WI38 (cell line): ENCODE results near the gene BABAM2.

Experiments
- H3K4me3 ChIP-seq: 2 replicates; pipeline ENCODE4 v1.5.1; 2011; ENCODE audit warnings: low read depth, mild to moderate bottlenecking, control low read depth, low read length
- TF ChIP-seq, protein P1 (sequence below): IDR thresholded peaks from 2 replicates; pipeline ENCODE4 v1.5.1; 2012; ENCODE audit warnings: low read depth, mild to moderate bottlenecking, control low read depth, low read length

The BABAM2 gene

DNA sequence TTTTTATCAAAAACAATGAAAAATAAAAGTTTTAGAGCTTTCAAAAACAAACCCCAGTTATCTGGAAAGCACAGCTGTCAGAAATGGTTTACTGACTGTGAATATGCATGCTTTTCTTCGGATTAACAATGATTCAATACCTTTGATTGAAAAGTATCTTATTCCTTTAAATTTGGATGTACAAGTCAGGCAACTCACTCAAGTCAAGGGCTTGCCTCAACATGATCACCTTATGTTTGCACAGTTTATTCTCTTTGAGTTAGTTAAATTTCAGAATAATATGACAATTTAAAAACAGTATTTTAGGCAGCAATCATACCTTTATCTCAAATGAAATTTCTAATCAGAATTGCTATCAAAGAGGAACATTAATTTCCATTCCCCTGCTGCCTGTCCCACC lies 393.3 kb downstream of the BABAM2 start:
- TF ChIP-seq, protein P1, sequence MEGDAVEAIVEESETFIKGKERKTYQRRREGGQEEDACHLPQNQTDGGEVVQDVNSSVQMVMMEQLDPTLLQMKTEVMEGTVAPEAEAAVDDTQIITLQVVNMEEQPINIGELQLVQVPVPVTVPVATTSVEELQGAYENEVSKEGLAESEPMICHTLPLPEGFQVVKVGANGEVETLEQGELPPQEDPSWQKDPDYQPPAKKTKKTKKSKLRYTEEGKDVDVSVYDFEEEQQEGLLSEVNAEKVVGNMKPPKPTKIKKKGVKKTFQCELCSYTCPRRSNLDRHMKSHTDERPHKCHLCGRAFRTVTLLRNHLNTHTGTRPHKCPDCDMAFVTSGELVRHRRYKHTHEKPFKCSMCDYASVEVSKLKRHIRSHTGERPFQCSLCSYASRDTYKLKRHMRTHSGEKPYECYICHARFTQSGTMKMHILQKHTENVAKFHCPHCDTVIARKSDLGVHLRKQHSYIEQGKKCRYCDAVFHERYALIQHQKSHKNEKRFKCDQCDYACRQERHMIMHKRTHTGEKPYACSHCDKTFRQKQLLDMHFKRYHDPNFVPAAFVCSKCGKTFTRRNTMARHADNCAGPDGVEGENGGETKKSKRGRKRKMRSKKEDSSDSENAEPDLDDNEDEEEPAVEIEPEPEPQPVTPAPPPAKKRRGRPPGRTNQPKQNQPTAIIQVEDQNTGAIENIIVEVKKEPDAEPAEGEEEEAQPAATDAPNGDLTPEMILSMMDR: no peak

DNA sequence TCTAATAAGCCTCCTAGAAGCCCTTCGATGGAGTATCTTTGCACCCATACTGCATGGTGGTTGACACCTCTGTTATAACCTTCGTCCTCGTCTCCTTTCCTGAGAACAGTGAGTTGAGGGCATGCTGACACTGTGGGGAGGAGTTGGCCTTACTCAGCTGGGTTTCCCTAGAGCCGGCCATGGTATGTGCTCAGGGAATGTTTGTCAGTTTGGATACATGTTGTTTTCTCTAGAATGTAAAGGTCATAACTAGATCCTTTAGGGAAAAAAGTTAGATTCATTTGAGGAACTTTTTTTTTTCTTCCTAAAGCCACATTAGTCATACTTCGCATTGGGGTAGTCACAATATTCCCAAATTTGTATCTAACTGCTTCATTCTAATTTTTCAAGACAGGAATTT lies 396.1 kb downstream of the BABAM2 start:
- H3K4me3 ChIP-seq: no peak overlapping the region
- TF ChIP-seq, protein P1: no peak

More for the DNA sequence above, 393.3 kb downstream of the BABAM2 start:
- H3K4me3 ChIP-seq: no peak overlapping the region

DNA sequence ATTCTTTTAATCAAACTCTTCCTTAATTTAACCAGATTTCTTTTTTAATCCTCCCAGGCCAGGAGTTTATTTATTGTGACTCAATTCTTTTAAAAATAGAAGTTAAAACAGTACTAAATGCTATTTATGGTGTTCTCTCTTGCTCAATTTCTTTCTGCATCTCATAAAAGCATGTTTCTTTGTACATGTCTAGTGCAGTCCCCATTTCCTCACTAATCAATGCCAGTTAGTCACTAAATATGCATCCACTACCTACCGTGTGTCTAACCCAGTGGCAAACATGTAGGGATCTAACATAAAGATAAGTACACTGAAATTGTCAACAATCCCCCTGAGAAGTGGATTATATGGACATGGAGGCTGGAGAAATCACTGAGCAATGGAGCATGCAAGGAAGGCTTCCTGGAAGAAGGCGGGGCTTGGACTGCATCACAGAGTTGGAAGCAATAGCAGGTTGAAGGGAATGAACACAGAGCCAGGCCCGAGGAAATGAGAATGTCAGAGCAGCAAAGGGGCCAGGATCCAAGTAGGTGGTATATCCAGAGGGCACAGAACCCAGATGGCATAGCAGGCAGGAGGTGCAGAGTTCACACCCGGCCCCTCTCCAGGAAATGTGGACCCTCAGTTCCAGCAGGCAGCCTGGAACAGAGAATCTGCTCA lies 396.9 kb downstream of the BABAM2 start:
- TF ChIP-seq, protein P1: no peak
- H3K4me3 ChIP-seq: no peak overlapping the region

GRCh38 chr2:28288620-28289019 lies 398.1 kb downstream of the BABAM2 start:
- H3K4me3 ChIP-seq: no peak overlapping the region
- TF ChIP-seq, protein P1: no peak

GRCh38 chr2:28291811-28292440 lies 401.4 kb downstream of the BABAM2 start:
- H3K4me3 ChIP-seq: no peak overlapping the region
- TF ChIP-seq, protein P1: no peak

GRCh38 chr2:28292491-28292890 lies 402.0 kb downstream of the BABAM2 start:
- TF ChIP-seq, protein P1: no peak

DNA sequence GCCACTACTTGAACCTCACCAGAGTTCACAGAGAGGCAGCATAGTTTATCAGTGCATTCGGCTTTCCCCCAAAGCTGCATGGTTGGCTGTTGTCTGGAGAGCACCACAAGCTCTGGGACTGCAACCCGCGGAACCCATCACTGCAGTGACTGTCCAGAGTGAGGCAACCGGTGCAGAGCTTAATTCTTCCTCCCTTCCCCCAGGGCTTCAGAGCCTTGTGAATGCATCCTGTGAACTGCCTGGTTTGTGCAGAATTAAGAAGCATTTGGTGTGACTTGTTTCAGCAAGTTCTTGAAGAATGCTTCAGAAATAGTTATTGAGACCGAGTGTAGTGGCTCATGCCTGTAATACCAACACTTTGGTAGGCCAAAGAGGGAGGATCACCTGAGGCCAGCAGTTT lies 402.9 kb downstream of the BABAM2 start:
- TF ChIP-seq, protein P1: no peak

More at GRCh38 chr2:28292491-28292890, 402.0 kb downstream of the BABAM2 start:
- H3K4me3 ChIP-seq: no peak overlapping the region

More for the DNA sequence above, 402.9 kb downstream of the BABAM2 start:
- no peak overlapping the region for H3K4me3 ChIP-seq
